GM19397 (cell line): ENCODE results near the gene PLOD1.
A peak's percentile ranks its signal among the peaks of the same experiment; 100 is the strongest.

Experiments used
- ATAC-seq: cut with Tn5 transposase; IDR thresholded peaks from one replicate; pipeline ENCODE4 v1.9.1; 2021; ENCODE audit warnings: mild to moderate bottlenecking, moderate library complexity; ENCODE audit not compliant: unreplicated experiment

The PLOD1 gene

GRCh38 chr1:11977625-11978024 is 43.1 kb downstream of the PLOD1 start:
- ATAC-seq = no peak

GRCh38 chr1:11978301-11978700 is 43.8 kb downstream of the PLOD1 start:
- no peak for ATAC-seq

GRCh38 chr1:11979028-11979850 is 44.7 kb downstream of the PLOD1 start:
- ATAC-seq = no peak

GRCh38 chr1:11979851-11980675 is 45.5 kb downstream of the PLOD1 start, which contains the start of gene MFN2:
TSS of gene MFN2 (plus strand) at chr1:11980444. CDS start at chr1:11989169, 8,725 bp downstream.
- ATAC-seq = peak; percentile 93

- ATAC-seq = peak; percentile 1
These were observed 46.1 kb downstream of the PLOD1 start for GRCh38 chr1:11980676-11980972.

GRCh38 chr1:11981378-11982009 is 47.0 kb downstream of the PLOD1 start:
- ATAC-seq = no peak

GRCh38 chr1:11982010-11982392 is 47.5 kb downstream of the PLOD1 start:
- no peak for ATAC-seq

- ATAC-seq = no peak
These were observed 49.6 kb downstream of the PLOD1 start for GRCh38 chr1:11984121-11984520.

- ATAC-seq = no peak
These were observed 50.1 kb downstream of the PLOD1 start for GRCh38 chr1:11984576-11984975.

- ATAC-seq = no peak
These were observed 50.7 kb downstream of the PLOD1 start for GRCh38 chr1:11985171-11985570.

- no peak for ATAC-seq
These were observed 51.3 kb downstream of the PLOD1 start for GRCh38 chr1:11985851-11986250.

- ATAC-seq = no peak
These were observed 55.2 kb downstream of the PLOD1 start for GRCh38 chr1:11989669-11990068.

- ATAC-seq = no peak
These were observed 56.0 kb downstream of the PLOD1 start for GRCh38 chr1:11990303-11991032.

GRCh38 chr1:11991969-11992676 is 57.6 kb downstream of the PLOD1 start:
- ATAC-seq = no peak

- ATAC-seq = no peak
These were observed 62.7 kb downstream of the PLOD1 start for GRCh38 chr1:11997081-11997850.

- ATAC-seq = no peak
These were observed 64.1 kb downstream of the PLOD1 start for GRCh38 chr1:11998636-11999035.

GRCh38 chr1:11999236-11999635 is 64.7 kb downstream of the PLOD1 start:
- no peak for ATAC-seq

GRCh38 chr1:12001249-12001917 is 66.9 kb downstream of the PLOD1 start:
- no peak for ATAC-seq

- ATAC-seq = no peak
These were observed 67.5 kb downstream of the PLOD1 start for GRCh38 chr1:12001996-12002493.
